H1 (cell line): ENCODE data around the gene PTPRD. TPM values are rescaled to one million over a fixed set of nuclear protein-coding genes. Genes with fewer than 3 reads are reported as not detected.

Experiments used
- CTCF ChIA-PET: fragments of 300-600 bp; sonication (Branson Sonifier 250); formaldehyde crosslinking; loops from one replicate; lab custom pipeline; 2021; ENCODE audit not compliant: partially characterized antibody; lab: Charles Lee
- POLR2A ChIA-PET: fragments of 300-600 bp; sonication (Branson Sonifier 250); formaldehyde crosslinking; loops from one replicate; lab custom pipeline; 2021; ENCODE audit warnings: inconsistent platforms; ENCODE audit not compliant: partially characterized antibody; lab: Charles Lee
- DNase-seq, 2 experiments: peaks; one replicate each; pipeline versions ENCODE4 v3.0.0 to v3.0.0-alpha.2; 2010 to 2022; ENCODE audit warnings: low spot score in 2 of 2, low read depth in 1 of 2, mixed read lengths in 1 of 2
- FAIRE-seq: peaks from 2 replicates; lab custom pipeline; 2011; peaks lifted over from hg19 to GRCh38; lab: Jason Lieb, UNC
- H2AFZ ChIP-seq: 2 replicates; pipeline ENCODE4 v1.8.1; 2012; ENCODE audit warnings: low read length, inconsistent platforms
- H2AK5ac ChIP-seq: 2 replicates; pipeline ENCODE4 v1.6.1; 2013; ENCODE audit warnings: low read depth, low read length
- H2BK120ac ChIP-seq: replicated peaks from 2 replicates; pipeline ENCODE3; 2013; ENCODE audit warnings: low read depth, low read length, inconsistent platforms
- H2BK12ac ChIP-seq: 2 replicates; pipeline ENCODE4 v1.6.1; 2013; ENCODE audit warnings: low read depth, low read length
- H2BK15ac ChIP-seq: 2 replicates; pipeline ENCODE4 v1.6.1; 2013; ENCODE audit warnings: low read length
- H2BK20ac ChIP-seq: 2 replicates; pipeline ENCODE4 v1.6.1; 2013; ENCODE audit warnings: low read length
- H2BK5ac ChIP-seq: 2 replicates; pipeline ENCODE4 v1.6.1; 2013; ENCODE audit warnings: low read depth, low read length
- H3K14ac ChIP-seq: 2 replicates; pipeline ENCODE4 v1.6.1; 2013; ENCODE audit warnings: inconsistent platforms; ENCODE audit not compliant: insufficient read length
- H3K18ac ChIP-seq: 2 replicates; pipeline ENCODE4 v1.6.1; 2013; ENCODE audit warnings: low read length; ENCODE audit errors: extremely low read depth
- H3K23ac ChIP-seq: 2 replicates; pipeline ENCODE4 v1.6.1; 2013; ENCODE audit warnings: inconsistent platforms; ENCODE audit not compliant: insufficient read length
- H3K23me2 ChIP-seq: 2 replicates; pipeline ENCODE4 v1.6.1; 2013; ENCODE audit warnings: low read depth, low read length
- H3K27ac ChIP-seq: 2 replicates; pipeline ENCODE4 v1.6.1; 2011; ENCODE audit warnings: low read depth, low read length, inconsistent platforms
- H3K27me3 ChIP-seq, 4 experiments: replicated peaks in 1 of 4; 1 replicate in 1 of 4; 2 replicates in 3 of 4; pipeline versions ENCODE4 v1.6.1 to v1.8.1; 2011 to 2013; ENCODE audit warnings: low read length in 3 of 4, mild to moderate bottlenecking in 3 of 4, inconsistent platforms in 2 of 4, mixed read lengths in 2 of 4, moderate library complexity in 1 of 4; ENCODE audit not compliant: control insufficient read depth in 3 of 4, insufficient read depth in 3 of 4; ENCODE audit errors: extremely low read depth in 1 of 4
- H3K36me3 ChIP-seq, 4 experiments: 2 replicates each; pipeline versions ENCODE4 v1.6.1 to v1.8.1; 2011 to 2013; ENCODE audit warnings: mild to moderate bottlenecking in 4 of 4, low read length in 3 of 4, moderate library complexity in 2 of 4, control low read depth in 1 of 4, inconsistent platforms in 1 of 4; ENCODE audit not compliant: insufficient read depth in 4 of 4, control insufficient read depth in 2 of 4
- H3K4ac ChIP-seq: replicated peaks from 2 replicates; pipeline ENCODE3; 2013; ENCODE audit warnings: low read length, low read depth, mixed read lengths, inconsistent platforms; ENCODE audit not compliant: insufficient read length
- H3K4me1 ChIP-seq, 4 experiments: replicated peaks in 1 of 4; 1 replicate in 1 of 4; 2 replicates in 3 of 4; pipeline versions ENCODE4 v1.6.1 to v1.8.1; 2011 to 2013; ENCODE audit warnings: low read length in 3 of 4, inconsistent platforms in 2 of 4, mixed read lengths in 1 of 4; ENCODE audit not compliant: insufficient read depth in 4 of 4, control insufficient read depth in 3 of 4
- H3K4me2 ChIP-seq, 2 experiments: 2 replicates each; pipeline versions ENCODE4 v1.6.1 to v1.8.1; 2011 to 2013; ENCODE audit warnings: low read depth in 2 of 2, low read length in 2 of 2, control low read depth in 1 of 2, inconsistent platforms in 1 of 2, mild to moderate bottlenecking in 1 of 2; ENCODE audit not compliant: insufficient read depth in 1 of 2
- H3K4me3 ChIP-seq, 4 experiments: fragments of 200-600, 300-600 bp in 1 of 4; sonication (generic), shearing (Covaris generic), sonication (Bioruptor Twin) in 1 of 4; 2 replicates each; pipeline versions ENCODE4 v1.5.1 to v1.8.1; 2011 to 2016; ENCODE audit warnings: low read length in 4 of 4, low read depth in 3 of 4, control low read depth in 2 of 4, inconsistent platforms in 2 of 4, mild to moderate bottlenecking in 2 of 4, mixed read lengths in 1 of 4, moderate library complexity in 1 of 4; ENCODE audit not compliant: insufficient read depth in 2 of 4; ENCODE audit errors: extremely low read depth in 1 of 4
- H3K56ac ChIP-seq: replicated peaks from 2 replicates; pipeline ENCODE3; 2013; ENCODE audit warnings: low read depth, mild to moderate bottlenecking, mixed read lengths, low read length, inconsistent platforms; ENCODE audit not compliant: insufficient read length
- H3K79me1 ChIP-seq: 2 replicates; pipeline ENCODE4 v1.6.1; 2013; ENCODE audit warnings: low read depth, low read length, control low read depth
- H3K79me2 ChIP-seq, 2 experiments: 2 replicates each; pipeline versions ENCODE4 v1.6.1 to v1.8.1; 2012 to 2013; ENCODE audit warnings: low read length in 2 of 2, mild to moderate bottlenecking in 2 of 2, inconsistent platforms in 1 of 2; ENCODE audit not compliant: insufficient read depth in 2 of 2, control insufficient read depth in 1 of 2
- H3K9ac ChIP-seq, 4 experiments: replicated peaks in 1 of 4; 1 replicate in 1 of 4; 2 replicates in 3 of 4; pipeline versions ENCODE4 v1.6.1 to v1.8.1; 2011 to 2013; ENCODE audit warnings: low read depth in 3 of 4, low read length in 3 of 4, control low read depth in 2 of 4, mild to moderate bottlenecking in 2 of 4, moderate library complexity in 2 of 4, inconsistent platforms in 1 of 4; ENCODE audit errors: extremely low read depth in 1 of 4
- H3K9me3 ChIP-seq, 2 experiments: 2 replicates each; pipeline versions ENCODE4 v1.6.1 to v1.8.1; 2012 to 2013; ENCODE audit warnings: mild to moderate bottlenecking in 2 of 2, moderate library complexity in 2 of 2, control low read depth in 1 of 2, inconsistent platforms in 1 of 2, low read depth in 1 of 2, low read length in 1 of 2, mixed read lengths in 1 of 2; ENCODE audit not compliant: insufficient read depth in 2 of 2
- H4K20me1 ChIP-seq, 2 experiments: replicated peaks in 1 of 2; 2 replicates each; pipeline versions ENCODE3 to v1.8.1; 2011 to 2013; ENCODE audit warnings: inconsistent platforms in 2 of 2, low read length in 2 of 2, mild to moderate bottlenecking in 1 of 2; ENCODE audit not compliant: insufficient read depth in 2 of 2, control insufficient read depth in 1 of 2
- H4K5ac ChIP-seq: 2 replicates; pipeline ENCODE4 v1.6.1; 2013; ENCODE audit warnings: low read length, low read depth, mixed read lengths, inconsistent platforms; ENCODE audit not compliant: insufficient read length
- H4K8ac ChIP-seq: 2 replicates; pipeline ENCODE4 v1.8.0; 2013; ENCODE audit warnings: mild to moderate bottlenecking, moderate library complexity, low read length, inconsistent platforms; ENCODE audit not compliant: insufficient read depth; ENCODE audit errors: extremely low read depth
- H4K91ac ChIP-seq: replicated peaks from 2 replicates; pipeline ENCODE3; 2013; ENCODE audit warnings: low read length, mixed read lengths, inconsistent platforms; ENCODE audit not compliant: insufficient read length
- CBX5 ChIP-seq: fragments of 300-800, 300-1000 bp; sonication (generic); IDR thresholded peaks from 2 replicates; pipeline ENCODE4 v1.7.1; 2016; ENCODE audit warnings: antibody characterized with exemption, low read length, low read depth
- CBX8 ChIP-seq: fragments of 300-800, 300-1000 bp; sonication (generic); IDR thresholded peaks from 2 replicates; pipeline ENCODE4 v1.7.1; 2016; ENCODE audit warnings: low read depth, low read length, borderline replicate concordance
- CHD1 ChIP-seq: IDR thresholded peaks from 2 replicates; pipeline ENCODE4 v1.6.1; 2012; ENCODE audit warnings: low read depth, low read length, improper control_type of control experiment
- CTCF ChIP-seq, 3 experiments: IDR thresholded peaks; 1 replicate in 2 of 3; 2 replicates in 1 of 3; pipeline versions ENCODE4 v1.5.1 to v1.6.1; 2011; ENCODE audit warnings: low read length in 3 of 3, mild to moderate bottlenecking in 3 of 3, inconsistent platforms in 2 of 3, low read depth in 1 of 3, moderate library complexity in 1 of 3; ENCODE audit not compliant: insufficient read depth in 1 of 3; ENCODE audit errors: control extremely low read depth in 1 of 3
- FOSL1 ChIP-seq: IDR thresholded peaks from 2 replicates; pipeline ENCODE4 v1.6.1; 2011; ENCODE audit warnings: mild to moderate bottlenecking, low read depth, low read length, moderate library complexity; ENCODE audit not compliant: insufficient read depth
- HDAC2 ChIP-seq, 2 experiments: fragments of 300-600 bp in 1 of 2; sonication (generic) in 1 of 2; IDR thresholded peaks; 2 replicates each; pipeline ENCODE4 v1.6.1; 2011 to 2012; ENCODE audit warnings: low read depth in 2 of 2, low read length in 2 of 2, mild to moderate bottlenecking in 2 of 2, moderate library complexity in 2 of 2, borderline replicate concordance in 1 of 2, inconsistent platforms in 1 of 2
- KDM4A ChIP-seq: IDR thresholded peaks from one replicate; pipeline ENCODE4 v1.7.1; 2012; ENCODE audit warnings: low read depth, mild to moderate bottlenecking, moderate library complexity, low read length, inconsistent platforms; ENCODE audit not compliant: severe bottlenecking
- RNF2 ChIP-seq: fragments of 200-900, 300-1000 bp; sonication (generic); IDR thresholded peaks from 2 replicates; pipeline ENCODE4 v1.7.1; 2016; ENCODE audit warnings: borderline replicate concordance, low read depth, mild to moderate bottlenecking, antibody characterized with exemption, low read length; ENCODE audit not compliant: poor library complexity, severe bottlenecking; ENCODE audit errors: missing control alignments
- TCF12 ChIP-seq: IDR thresholded peaks from 2 replicates; pipeline ENCODE4 v1.6.1; 2011; ENCODE audit warnings: low read depth, mild to moderate bottlenecking, low read length
- YY1 ChIP-seq: IDR thresholded peaks from 2 replicates; pipeline ENCODE4 v1.6.1; 2011; ENCODE audit warnings: low read depth, mild to moderate bottlenecking, low read length
- WGBS, 2 experiments: shearing (Covaris generic) in 1 of 2; methylation state at CpG; one replicate each; pipeline versions ENCODE4 v1.1.6 to v1.1.7; 2013 to 2015; ENCODE audit warnings: low lambda C conversion rate in 2 of 2, mixed read lengths in 2 of 2, inconsistent platforms in 1 of 2, low coverage in 1 of 2, missing lambda C conversion rate in 1 of 2; ENCODE audit not compliant: insufficient replicate concordance in 2 of 2, insufficient coverage in 1 of 2, insufficient read length in 1 of 2; ENCODE audit errors: extremely low coverage in 1 of 2, missing lambda C conversion rate in 1 of 2; 5-methylcytosine and 5-hydroxymethylcytosine counted together
- polyA plus RNA-seq, 7 experiments: library from polyadenylated mRNA; depleted of rRNA in 3 of 7; stranded (reverse) in 5 of 7; unstranded in 2 of 7; fragments of >200 nt in 5 of 7; fragments of 200-250 nt in 2 of 7; gene quantifications; 1 replicate in 5 of 7; 2 replicates in 1 of 7; 4 replicates in 1 of 7; pipeline versions ENCODE4 v1.2.1 to v1.2.3, GENCODE V29; 2011 to 2013; ENCODE audit warnings: missing spikeins in 2 of 7, mixed read lengths in 2 of 7
- total RNA-seq: library from RNA; stranded (reverse); fragmentation: NEBNext Ultra II Directional; extraction: Animal tissue kit (Norgen Biotek cat#: 25700); gene quantifications from 2 replicates; pipeline ENCODE4 v1.2.1, GENCODE V29; 2021

The PTPRD gene
- total and polyA plus RNA-seq, 2 of the 8 experiments (the other 6 are each of a cell fraction or from before 2014, with no cell fraction given): 17.2 to 77.0 TPM

- Histone ChIP-seq H3K18ac (no peak overlapping the region), H3K4me3 (no peak overlapping the region), H3K27me3 (no peaks in the 10 kb centered on the region), H2BK5ac (no peak overlapping the region), H2BK120ac (no peak overlapping the region), H3K27ac (no peak overlapping the region), H3K9ac (no peak overlapping the region), H3K14ac (no peak overlapping the region), H3K56ac (no peak overlapping the region), H3K79me1 (no peaks in the 10 kb centered on the region), H2AK5ac (no peak overlapping the region), H3K4me2 (no peak overlapping the region), H4K20me1 (no peaks in the 10 kb centered on the region), H2BK12ac (no peak overlapping the region), H3K79me2 (peaks cover 0 to 5% of the 10 kb centered on the region in 2 experiments; a peak in 2 of 4 replicates), H3K23me2 (no peaks in the 10 kb centered on the region), H2BK15ac (no peak overlapping the region), H3K4me1 (0 out of 7 replicates have a peak, but pooled peaks cover 0 to 1% (median 0%) of the 10 kb centered on the region in 4 experiments), H3K4ac (no peak overlapping the region), H4K91ac (no peak overlapping the region), H3K23ac (no peak overlapping the region), H2AFZ (no peak overlapping the region), H4K8ac (no peak overlapping the region), H4K5ac (no peak overlapping the region), H3K36me3 (no peaks in the 10 kb centered on the region), H2BK20ac (no peak overlapping the region), H3K9me3 (no peaks in the 10 kb centered on the region)
- FAIRE-seq (no peak), DNase-seq (no peak)
- CTCF ChIA-PET: interaction anchor here (0.7 kb wide), 1 partner anchor 20 kb away, joined by 3 read pairs; no protein-coding TSS in a partner anchor
- WGBS, 2 experiments: 97% methylated on average over 3 of the region's 3 CpGs; no CpG with 5 or more reads in 1 of the 2 experiments
- POLR2A ChIA-PET: no interaction called here
- TF ChIP-seq CBX8 (no peak), CHD1 (no peak), CTCF (IDR thresholded peaks at IDR 0.05; ENCODE audit: control extremely low read depth in 1 of 3, insufficient read depth in 1 of 3, low read depth in 1 of 3, low read length in 3 of 3) (no peak), YY1 (no peak), KDM4A (no peak), FOSL1 (no peak), CBX5 (no peak), HDAC2 (IDR thresholded peaks at IDR 0.05; ENCODE audit: borderline replicate concordance in 1 of 2, low read depth in 2 of 2, low read length in 2 of 2) (no peak), RNF2 (no peak), TCF12 (no peak)
Observed at GRCh38 chr9:8804613-8805012, 1808.2 kb downstream of the PTPRD start.
